NCI-H1417 treated with DMSO at 0.1 percent for 48 hours (cell line): Measurements from ENCODE around the gene SLC16A8.

Source experiments
- DNase-seq: peaks from one replicate; lab custom pipeline; 2025; lab: John Stamatoyannopoulos, UW

SLC16A8 gene

DNA sequence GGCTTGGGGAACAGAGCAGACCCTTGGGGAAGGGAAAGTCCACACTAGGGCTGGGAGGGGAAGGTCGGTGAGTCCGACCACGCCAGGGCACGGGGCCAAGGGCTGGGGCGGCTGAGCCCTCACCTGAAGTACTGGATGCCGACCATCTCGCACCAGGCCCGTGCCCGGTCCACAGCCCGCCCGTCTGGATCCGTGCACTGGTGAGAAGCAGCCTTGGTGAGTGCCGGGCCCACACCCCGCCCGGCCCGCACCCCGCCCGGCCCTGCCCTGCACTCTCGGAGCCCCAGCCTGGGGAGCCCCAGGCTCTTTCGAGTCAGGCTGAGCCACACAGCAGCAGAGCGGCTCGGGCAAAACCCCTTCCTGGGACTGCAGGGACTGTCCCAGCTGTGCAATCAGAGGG is 28.4 kb upstream of the SLC16A8 start:
- DNase-seq, result no peak

DNA sequence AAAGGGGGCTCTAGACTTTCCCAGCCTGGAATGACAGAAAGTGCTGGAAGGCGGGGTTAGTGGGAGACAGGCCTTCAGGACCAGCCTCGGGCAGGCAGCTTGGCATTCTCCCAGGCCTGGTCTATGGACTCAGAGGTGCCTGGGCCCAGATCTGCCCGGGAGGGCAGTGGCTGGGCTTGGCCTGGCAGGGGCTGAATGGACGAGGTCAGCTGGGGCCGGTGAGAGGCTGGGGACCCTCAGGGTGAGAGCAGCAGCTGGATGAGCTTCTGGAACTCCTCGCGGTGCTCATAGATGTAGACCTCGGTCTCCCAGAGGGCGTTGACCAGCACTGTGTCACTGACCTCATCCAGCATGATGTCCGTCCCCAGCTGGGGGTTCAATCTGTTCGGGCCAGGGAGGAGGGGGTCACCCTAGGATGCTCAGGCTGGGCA is 28.0 kb upstream of the SLC16A8 start:
- DNase-seq, result no peak

DNA sequence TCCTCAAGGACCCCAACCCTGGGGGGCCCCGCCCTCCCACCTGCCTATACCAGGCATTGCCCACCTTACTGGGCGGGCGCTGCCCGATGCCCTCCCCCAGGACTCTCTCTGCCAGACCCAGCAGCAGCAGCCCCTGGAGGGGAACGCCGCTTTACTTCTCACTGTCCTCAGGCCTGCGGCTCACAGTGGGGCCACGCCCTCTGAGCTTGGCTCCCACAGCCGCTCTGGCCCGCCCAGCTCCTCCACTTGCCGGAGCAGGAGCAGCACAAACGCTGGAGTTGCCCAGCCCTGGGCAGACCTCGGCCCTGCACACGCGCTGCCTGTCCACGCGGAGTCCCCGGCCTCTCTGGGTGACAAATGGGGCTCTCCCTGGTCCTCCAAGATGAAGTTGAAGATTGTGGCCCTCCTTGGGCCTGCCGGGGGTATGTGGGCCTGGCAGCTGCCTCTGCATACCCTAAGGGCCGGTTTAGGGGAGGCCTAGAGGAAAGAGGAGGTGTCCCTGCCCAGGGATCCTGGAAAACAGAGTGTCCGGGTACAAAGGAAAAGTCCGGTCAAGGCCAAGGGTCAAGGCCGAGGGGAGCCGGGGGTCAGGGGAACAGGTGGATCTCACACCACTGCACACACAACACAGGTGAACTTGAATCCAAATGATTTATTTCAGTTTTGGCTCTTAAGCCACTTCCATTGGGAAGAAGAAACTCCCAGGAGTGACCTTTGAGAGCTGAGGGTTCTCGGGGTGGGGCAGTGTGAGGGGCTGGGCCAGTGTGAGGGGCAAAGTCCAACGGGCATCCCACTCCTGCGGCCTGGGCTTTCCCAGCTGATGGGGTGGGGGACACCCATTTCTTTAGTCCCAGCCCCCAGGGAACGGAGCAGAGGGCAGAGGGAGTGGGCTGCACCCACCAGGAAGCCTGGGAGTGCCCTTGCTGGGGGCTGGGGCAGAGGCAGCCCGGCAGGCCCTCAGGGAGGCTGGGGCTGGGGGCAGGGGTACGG is 27.2 kb upstream of the SLC16A8 start:
- no peak for DNase-seq

DNA sequence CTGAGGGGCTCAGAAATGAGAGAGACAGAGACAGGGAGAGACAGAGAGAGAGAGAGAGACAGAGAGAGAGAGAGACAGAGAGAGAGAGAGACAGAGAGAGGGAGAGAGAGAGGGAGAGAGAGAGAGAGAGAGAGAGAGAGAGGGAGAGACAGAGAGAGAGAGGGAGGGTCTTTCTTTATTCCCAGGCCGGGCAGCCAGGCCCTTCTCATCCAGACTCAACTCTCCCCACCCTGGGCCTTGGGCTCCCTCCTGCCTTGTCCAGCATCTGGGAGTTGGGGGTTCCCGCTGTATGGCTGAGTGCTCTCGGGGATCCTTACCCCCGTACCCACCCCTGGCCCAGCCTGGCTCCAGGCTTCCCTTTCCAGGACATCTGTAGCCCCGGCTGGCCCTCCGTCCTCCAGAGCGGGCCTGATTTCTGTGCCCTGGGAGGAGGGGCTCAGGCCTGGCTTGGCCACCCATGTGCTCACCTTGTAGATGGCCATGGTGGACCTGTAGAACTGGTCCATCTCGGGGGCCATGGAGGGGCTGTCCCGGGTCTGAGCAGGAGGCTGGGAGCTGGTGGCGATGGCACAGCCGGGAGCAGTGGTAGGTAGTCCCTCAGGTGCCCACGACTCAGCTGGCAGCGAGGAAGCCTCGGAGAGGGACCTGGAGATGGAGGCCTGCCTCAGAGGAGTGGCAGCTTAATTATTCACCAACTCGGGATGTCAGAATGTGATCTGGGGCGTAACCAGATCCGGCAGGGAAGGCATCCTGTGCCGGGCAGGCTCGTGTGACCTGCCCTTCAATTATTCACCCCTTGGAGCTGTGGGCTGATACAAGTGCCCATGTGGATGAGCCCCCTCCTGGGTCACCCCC is 26.3 kb upstream of the SLC16A8 start, which contains the start of gene BAIAP2L2:
TSS of gene BAIAP2L2 (minus strand) at position 677 of the 855 bp plus-strand sequence. CDS start at position 518, 159 bp downstream.
- DNase-seq, result no peak

DNA sequence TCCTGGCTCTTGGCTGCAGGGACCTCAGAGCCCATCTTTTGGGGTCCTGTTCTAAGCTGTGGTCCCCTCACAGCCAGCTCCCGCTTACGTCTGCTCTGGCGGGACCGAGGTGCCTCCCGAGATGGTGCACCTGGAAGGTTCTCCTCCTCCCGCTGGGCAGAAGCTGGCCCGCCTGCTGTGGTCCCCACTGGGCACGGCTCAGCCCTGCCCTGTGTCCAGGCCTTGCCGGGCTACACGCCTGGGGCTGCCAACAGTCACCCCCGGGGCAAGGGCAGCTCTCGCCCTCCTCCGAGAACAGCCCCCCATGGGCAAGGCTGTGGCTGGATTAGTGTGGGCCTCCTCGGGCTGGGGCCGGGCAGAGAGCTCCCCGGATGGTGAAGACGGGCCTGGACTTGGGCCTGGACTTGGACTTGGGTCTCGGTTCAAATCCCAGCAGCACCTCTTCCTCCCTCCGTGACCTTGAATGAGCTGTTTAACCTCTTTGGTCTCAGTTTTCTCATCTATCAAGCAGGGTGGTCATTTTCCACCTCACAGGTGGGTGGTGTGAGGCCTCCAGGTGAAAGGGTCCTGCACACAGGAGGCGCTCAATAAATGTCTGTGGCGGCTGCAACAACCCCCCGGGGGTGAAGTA is 25.5 kb upstream of the SLC16A8 start:
- DNase-seq, result no peak

GRCh38 chr22:38108561-38109319 is 24.8 kb upstream of the SLC16A8 start:
- DNase-seq, result no peak

- DNase-seq, result no peak
Measured at GRCh38 chr22:38107692-38108515, 23.9 kb upstream of the SLC16A8 start.

DNA sequence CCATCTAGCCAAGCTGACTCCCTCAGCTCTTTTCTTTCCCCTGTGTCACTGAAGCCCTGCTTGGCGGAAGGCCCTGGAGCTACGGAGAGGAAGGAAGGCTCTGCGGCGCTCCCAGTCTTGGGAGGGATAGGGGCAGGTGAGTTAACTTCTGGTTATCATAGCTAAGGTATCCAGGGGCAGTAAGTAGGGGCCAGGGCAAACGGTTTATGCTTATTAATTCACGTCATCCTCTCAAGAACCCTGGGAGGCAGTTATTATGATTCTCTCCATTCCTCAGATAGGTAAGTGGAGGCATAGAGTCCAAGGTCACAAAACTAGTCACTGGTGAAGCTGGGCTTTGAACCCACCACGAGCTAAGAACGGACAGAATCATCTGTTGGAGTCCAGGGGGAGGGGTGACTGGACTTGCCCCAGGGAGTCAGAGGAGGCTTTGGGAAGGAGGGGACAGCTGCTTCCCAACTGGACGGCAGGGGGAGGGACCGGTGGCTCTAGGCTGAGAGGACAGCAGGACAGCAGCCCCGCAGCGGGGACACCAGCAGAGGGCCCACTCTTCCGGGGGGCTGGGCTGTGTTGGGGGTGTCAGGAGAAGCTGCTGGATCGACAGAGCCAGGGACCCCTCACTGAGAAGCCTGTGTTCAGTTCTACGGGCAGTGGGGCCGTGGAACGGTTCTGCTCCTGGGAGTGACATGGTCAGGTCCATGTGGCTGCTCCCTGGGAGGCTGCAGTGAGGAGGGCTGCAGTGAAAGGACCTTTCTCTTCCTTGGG is 23.0 kb upstream of the SLC16A8 start:
- DNase-seq, result no peak

DNA sequence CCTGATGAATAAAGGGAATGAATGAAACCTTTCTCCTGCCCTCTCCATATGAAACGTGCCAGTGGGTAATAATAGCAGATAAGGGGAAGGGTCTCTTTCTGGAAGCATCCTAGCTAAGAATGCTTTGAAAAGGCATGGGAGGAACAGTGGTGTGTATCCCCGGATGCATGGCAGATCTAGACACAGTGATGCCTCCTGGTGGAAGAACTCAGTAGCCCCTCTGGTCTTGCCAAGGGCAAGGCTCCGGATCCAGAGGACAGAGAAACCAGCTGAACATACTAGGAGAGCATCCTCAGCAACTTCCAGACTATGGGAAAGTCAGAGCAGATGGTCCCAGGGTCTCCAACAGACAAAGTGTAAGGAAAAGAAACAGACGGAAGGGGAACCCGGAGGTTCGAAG is 20.1 kb upstream of the SLC16A8 start:
- DNase-seq, result no peak

DNA sequence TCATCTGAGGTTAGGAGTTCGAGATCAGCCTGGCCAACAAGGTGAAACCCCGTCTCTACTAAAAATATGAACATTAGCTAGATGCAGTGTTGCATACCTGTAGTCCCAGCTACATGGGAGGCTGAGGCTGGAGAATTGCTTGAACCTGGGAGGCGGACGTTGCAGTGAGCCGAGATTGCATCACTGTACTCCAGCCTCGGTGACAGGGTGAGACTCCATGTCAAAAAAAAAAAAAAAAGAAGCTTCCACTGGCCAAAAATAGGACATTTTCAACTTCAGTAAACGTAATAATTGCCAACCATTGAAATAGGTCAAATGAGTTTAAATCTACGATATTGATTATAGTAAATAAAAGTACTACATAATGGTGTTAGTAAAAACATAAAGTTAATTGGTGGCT is 19.7 kb upstream of the SLC16A8 start:
- DNase-seq, result no peak

DNA sequence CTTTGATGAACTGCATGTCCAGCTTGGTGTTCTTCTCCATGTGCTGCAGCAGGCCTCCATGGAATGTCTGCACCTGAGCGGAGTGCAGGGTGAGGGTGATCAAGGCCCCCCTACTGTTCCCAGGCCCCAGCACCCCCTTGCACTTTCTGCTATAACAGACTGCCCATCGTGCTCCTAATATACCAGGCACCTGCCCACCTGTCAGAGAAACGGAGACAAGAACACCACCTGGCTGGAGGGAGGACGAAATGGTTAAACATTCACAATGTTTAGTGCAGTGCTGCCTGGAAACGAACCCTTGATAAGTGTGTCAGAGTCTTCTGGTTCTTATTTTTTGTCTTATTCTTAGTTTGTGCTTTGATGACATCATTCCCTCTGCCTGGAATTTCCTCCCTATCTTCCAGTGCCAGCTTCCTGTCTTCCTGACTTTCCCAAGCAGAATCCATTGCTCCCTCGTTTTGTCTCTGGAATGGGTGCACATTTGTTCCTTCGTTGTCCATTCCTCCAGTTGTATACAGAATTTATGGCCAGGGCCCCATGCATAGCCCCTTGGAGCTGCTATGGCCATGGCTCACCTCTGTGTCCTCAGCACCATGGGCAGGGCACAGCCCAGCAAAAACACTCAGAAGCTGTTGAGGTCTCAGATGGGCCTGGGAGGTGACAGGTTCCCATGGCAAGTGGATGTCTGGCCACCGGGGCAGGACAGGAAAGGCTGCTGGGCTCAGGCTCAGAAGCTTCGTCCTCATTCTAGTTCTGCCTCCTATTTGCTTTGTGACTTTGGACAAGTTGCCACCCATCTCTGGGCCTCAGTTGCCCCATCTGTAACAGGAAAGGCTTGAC is 14.6 kb upstream of the SLC16A8 start:
- no peak for DNase-seq

- no peak for DNase-seq
Measured at GRCh38 chr22:38097557-38098409, 13.8 kb upstream of the SLC16A8 start.

GRCh38 chr22:38097058-38097457 is 13.1 kb upstream of the SLC16A8 start:
- no peak for DNase-seq

DNA sequence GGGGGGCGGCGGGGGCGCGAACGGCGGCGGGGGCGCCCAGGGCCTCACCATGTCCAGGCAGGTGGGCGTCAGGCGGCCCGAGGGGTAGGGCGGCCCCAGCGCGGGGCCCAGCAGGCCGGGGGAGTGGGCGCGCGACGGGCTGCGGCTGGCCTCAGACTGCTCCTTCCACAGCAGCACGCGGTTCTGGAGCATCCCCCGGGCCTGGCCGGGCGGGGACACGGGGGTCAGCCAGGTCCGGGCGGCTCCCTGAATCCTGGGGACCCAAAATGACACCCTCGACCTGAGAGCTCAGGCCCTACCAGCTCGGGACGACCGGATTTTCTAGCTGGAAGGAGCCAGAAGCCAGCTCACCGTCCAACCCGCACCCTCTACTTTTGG is 5.5 kb upstream of the SLC16A8 start:
- DNase-seq, result no peak

DNA sequence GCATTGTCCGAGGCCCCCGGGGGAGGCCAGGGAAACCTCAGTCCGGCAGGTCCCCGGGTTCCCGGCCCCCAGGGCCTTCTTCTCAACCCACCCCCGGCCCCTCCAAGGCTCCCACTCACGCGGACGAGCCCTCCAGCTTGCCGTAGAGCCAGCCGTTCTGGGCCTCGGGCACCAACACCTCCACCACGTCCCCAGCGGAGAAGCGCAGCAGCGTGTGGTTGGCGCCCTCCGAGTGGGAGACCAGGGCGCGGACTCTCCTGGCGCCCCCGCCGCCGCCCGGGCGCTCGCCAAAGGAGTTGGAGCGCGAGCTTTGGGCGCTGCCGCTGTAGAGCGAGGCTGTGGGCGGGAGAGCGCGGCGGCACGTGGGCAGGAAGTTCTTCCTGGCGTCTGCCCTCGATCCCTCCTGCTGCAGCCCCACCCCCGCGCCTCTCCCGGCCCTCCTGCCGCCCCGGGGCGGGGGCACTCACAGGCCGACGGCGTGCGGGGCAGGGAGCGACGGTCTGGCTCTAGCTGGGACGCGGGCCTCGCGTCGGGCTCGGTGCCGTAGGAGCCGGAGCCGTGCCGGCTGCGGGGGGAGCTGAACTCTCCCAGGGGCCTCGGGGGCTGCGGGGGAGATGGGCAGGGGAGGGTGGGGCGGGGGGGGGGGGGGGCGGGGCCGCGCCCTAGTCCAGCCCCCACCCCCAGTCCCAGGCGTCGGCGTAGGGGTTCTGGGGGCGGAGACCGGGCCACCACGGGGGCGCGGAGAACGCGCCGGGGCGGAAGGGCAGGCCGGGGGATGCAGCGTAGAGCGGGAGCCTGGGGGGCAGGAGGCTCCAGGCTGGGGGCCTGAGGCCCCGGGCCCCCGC is 4.9 kb upstream of the SLC16A8 start:
- DNase-seq, result no peak

GRCh38 chr22:38087855-38088254 is 3.9 kb upstream of the SLC16A8 start:
- DNase-seq, result no peak

DNA sequence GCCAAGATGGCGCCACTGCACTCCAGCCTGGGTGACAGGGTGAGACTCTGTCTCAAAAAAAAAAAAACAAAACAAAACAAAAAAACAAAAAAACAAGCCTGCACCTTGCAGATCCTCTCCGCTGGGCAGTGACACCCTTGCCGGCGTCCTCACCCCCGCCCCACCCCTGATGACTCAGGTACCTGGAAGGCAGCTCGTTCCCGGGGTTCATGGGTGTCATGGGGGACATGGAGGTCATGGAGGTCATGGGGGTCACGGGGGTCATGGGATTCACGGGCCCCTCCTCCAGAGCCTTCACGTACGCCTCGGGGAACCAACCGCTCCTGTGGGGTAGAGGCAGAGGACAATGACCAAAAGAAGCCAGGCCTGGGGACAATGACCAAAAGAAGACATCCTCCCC is 3.0 kb upstream of the SLC16A8 start:
- no peak for DNase-seq
